ENCODE data around the gene HACD3.
A peak's percentile ranks its signal among the peaks of the same experiment; 100 is the strongest.
"Not testable (repeated sequence)": the region's sequence is repeated elsewhere in the genome, so short reads cannot be mapped to it uniquely, and the experiment has no call there.

HACD3 gene

GRCh38 chr15:65550681-65551098 lies 20.4 kb downstream of the HACD3 start:
- no peak for DNase-seq

- DNase-seq = no peak
Measured at GRCh38 chr15:65551183-65551582, 20.9 kb downstream of the HACD3 start.

- DNase-seq = not testable (repeated sequence)
Measured at GRCh38 chr15:65552851-65553250, 22.6 kb downstream of the HACD3 start.

GRCh38 chr15:65553691-65554090 lies 23.4 kb downstream of the HACD3 start:
- no peak for DNase-seq

GRCh38 chr15:65556622-65557021 lies 26.4 kb downstream of the HACD3 start:
- no peak for DNase-seq

GRCh38 chr15:65558336-65558735 lies 28.1 kb downstream of the HACD3 start:
- DNase-seq = no peak

GRCh38 chr15:65558997-65559760 lies 28.9 kb downstream of the HACD3 start:
- DNase-seq = no peak

- no peak for DNase-seq
Measured at GRCh38 chr15:65559941-65560340, 29.7 kb downstream of the HACD3 start.

- DNase-seq = no peak
Measured at GRCh38 chr15:65561934-65562333, 31.7 kb downstream of the HACD3 start.

GRCh38 chr15:65569728-65570127 lies 39.5 kb downstream of the HACD3 start:
- DNase-seq = no peak

- no peak for DNase-seq
Measured at GRCh38 chr15:65571971-65572370, 41.7 kb downstream of the HACD3 start.

- DNase-seq = no peak
Measured at GRCh38 chr15:65576664-65577063, 46.4 kb downstream of the HACD3 start.

GRCh38 chr15:65577129-65577996 lies 47.1 kb downstream of the HACD3 start:
- DNase-seq = no peak

GRCh38 chr15:65578904-65579728 lies 48.9 kb downstream of the HACD3 start:
- no peak for DNase-seq

GRCh38 chr15:65579762-65580161 lies 49.5 kb downstream of the HACD3 start:
- no peak for DNase-seq

- DNase-seq = no peak
Measured at GRCh38 chr15:65580287-65580686, 50.0 kb downstream of the HACD3 start.

GRCh38 chr15:65583701-65584100 lies 53.4 kb downstream of the HACD3 start:
- peak; percentile 18 for DNase-seq

- DNase-seq = no peak
Measured at GRCh38 chr15:65584241-65584640, 54.0 kb downstream of the HACD3 start.

- no peak for DNase-seq
Measured at GRCh38 chr15:65587094-65587493, 56.8 kb downstream of the HACD3 start.

- DNase-seq = no peak
Measured at GRCh38 chr15:65595960-65596359, 65.7 kb downstream of the HACD3 start.

- no peak for DNase-seq
Measured at GRCh38 chr15:65598468-65598867, 68.2 kb downstream of the HACD3 start.

GRCh38 chr15:65599677-65600076 lies 69.4 kb downstream of the HACD3 start:
- no peak for DNase-seq

GRCh38 chr15:65603134-65603533 lies 72.9 kb downstream of the HACD3 start:
- no peak for DNase-seq
